Muscle layer of duodenum (tissue), 2 donors: Measurements from ENCODE around the gene PAIP2.
"Not testable (repeated sequence)": the region's sequence is repeated elsewhere in the genome, so short reads cannot be mapped to it uniquely, and the experiment has no call there.

ENCODE experiments used
- H3K27ac ChIP-seq: one replicate; pipeline ENCODE4 v1.7.0; 2013; ENCODE audit warnings: mild to moderate bottlenecking, low read length
- H3K27me3 ChIP-seq: one replicate; pipeline ENCODE4 v1.7.0; 2013; ENCODE audit warnings: low read depth, mild to moderate bottlenecking, control low read depth, low read length
- H3K36me3 ChIP-seq, 2 donors: one replicate each; pipeline ENCODE4 v1.7.0; 2013; ENCODE audit warnings: low read length in 2 of 2, control low read depth in 1 of 2, mild to moderate bottlenecking in 1 of 2; ENCODE audit not compliant: insufficient read depth in 2 of 2, control insufficient read depth in 1 of 2
- H3K4me1 ChIP-seq, 2 donors: one replicate each; pipeline ENCODE4 v1.7.0; 2013; ENCODE audit warnings: low read length in 2 of 2, mild to moderate bottlenecking in 2 of 2, control low read depth in 1 of 2, moderate library complexity in 1 of 2; ENCODE audit not compliant: insufficient read depth in 2 of 2, control insufficient read depth in 1 of 2
- H3K4me3 ChIP-seq, 2 donors: one replicate each; pipeline ENCODE4 v1.7.0; 2013; ENCODE audit warnings: low read length in 2 of 2, low read depth in 1 of 2, mild to moderate bottlenecking in 1 of 2
- H3K9me3 ChIP-seq, 2 donors: one replicate each; pipeline ENCODE4 v1.7.0; 2013; ENCODE audit warnings: low read length in 2 of 2, control low read depth in 1 of 2, mild to moderate bottlenecking in 1 of 2; ENCODE audit not compliant: control insufficient read depth in 1 of 2
- donor health status: healthy.

The PAIP2 gene

GRCh38 chr5:139379626-139380449 lies 38.2 kb downstream of the PAIP2 start:
- Histone ChIP-seq H3K36me3 (peaks cover 0 to 6% of the 10 kb centered on the region in 2 donors), H3K27me3 (no peaks in the 10 kb centered on the region), H3K27ac (no peak overlapping the region), H3K4me1 (peaks cover 0 to 4% of the 10 kb centered on the region in 2 donors), H3K4me3 (no peak overlapping the region), H3K9me3 (no peaks in the 10 kb centered on the region)

- Histone ChIP-seq H3K27me3 (no peaks in the 10 kb centered on the region), H3K27ac (no peak overlapping the region), H3K4me1 (peaks cover 0 to 4% of the 10 kb centered on the region in 2 donors), H3K36me3 (peaks cover 0 to 4% of the 10 kb centered on the region in 2 donors), H3K4me3 (no peak overlapping the region), H3K9me3 (no peaks in the 10 kb centered on the region)
These were observed 40.4 kb downstream of the PAIP2 start for GRCh38 chr5:139381837-139382761.

- no peak overlapping the region for H3K4me3 ChIP-seq
- no peak overlapping the region for H3K27ac ChIP-seq
- H3K4me1 ChIP-seq, result peaks cover 0 to 4% of the 10 kb centered on the region in 2 donors
- H3K9me3 ChIP-seq, result no peaks in the 10 kb centered on the region
- no peaks in the 10 kb centered on the region for H3K27me3 ChIP-seq
- H3K36me3 ChIP-seq, result no peaks in the 10 kb centered on the region
These were observed 41.2 kb downstream of the PAIP2 start for GRCh38 chr5:139382807-139383206.

- Histone ChIP-seq H3K4me3 (no peak within 1 kb of the TSS), H3K36me3 (no peaks in the 10 kb centered on the region), H3K4me1 (peaks cover 0 to 4% of the 10 kb centered on the region in 2 donors), H3K27me3 (no peaks in the 10 kb centered on the region), H3K9me3 (no peaks in the 10 kb centered on the region), H3K27ac (no peak within 1 kb of the TSS)
These were observed 41.8 kb downstream of the PAIP2 start, which contains the start of gene SLC23A1 for GRCh38 chr5:139383275-139383992. SLC23A1 (minus strand) TSS chr5:139383297; CDS start chr5:139383253, 44 bp downstream.

- H3K27ac ChIP-seq, result no peak overlapping the region
- H3K9me3 ChIP-seq, result no peaks in the 10 kb centered on the region
- H3K27me3 ChIP-seq, result no peaks in the 10 kb centered on the region
- peaks cover 0 to 4% of the 10 kb centered on the region in 2 donors for H3K4me1 ChIP-seq
- H3K36me3 ChIP-seq, result no peaks in the 10 kb centered on the region
- H3K4me3 ChIP-seq, result no peak overlapping the region
These were observed 42.4 kb downstream of the PAIP2 start for GRCh38 chr5:139383993-139384590.

- Histone ChIP-seq H3K4me3 (peak overlapping the region; percentile 37 to 69), H3K27ac (peak overlapping the region; percentile 67), H3K27me3 (no peaks in the 10 kb centered on the region), H3K4me1 (peaks cover 0 to 4% of the 10 kb centered on the region in 2 donors), H3K36me3 (no peaks in the 10 kb centered on the region), H3K9me3 (no peaks in the 10 kb centered on the region)
These were observed 43.0 kb downstream of the PAIP2 start for GRCh38 chr5:139384591-139385051.

- Histone ChIP-seq H3K27me3 (no peaks in the 10 kb centered on the region), H3K36me3 (no peaks in the 10 kb centered on the region), H3K9me3 (no peaks in the 10 kb centered on the region), H3K4me3 (peak overlapping the region; percentile 37 to 69), H3K27ac (peak overlapping the region; percentile 67), H3K4me1 (peaks cover 0 to 4% of the 10 kb centered on the region in 2 donors)
These were observed 43.7 kb downstream of the PAIP2 start for GRCh38 chr5:139385061-139386049.

GRCh38 chr5:139386050-139386438 lies 44.4 kb downstream of the PAIP2 start:
- Histone ChIP-seq H3K4me1 (peaks cover 0 to 4% of the 10 kb centered on the region in 2 donors), H3K27ac (no peak overlapping the region), H3K27me3 (no peaks in the 10 kb centered on the region), H3K4me3 (no peak overlapping the region), H3K9me3 (no peaks in the 10 kb centered on the region), H3K36me3 (no peaks in the 10 kb centered on the region)

GRCh38 chr5:139386956-139387355 lies 45.3 kb downstream of the PAIP2 start:
- H3K9me3 ChIP-seq, H3K36me3 ChIP-seq, H3K4me3 ChIP-seq, H3K4me1 ChIP-seq, H3K27ac ChIP-seq, H3K27me3 ChIP-seq: not testable (repeated sequence)
